ENCODE data around the gene CADM1. TPM values are rescaled to one million over a fixed set of nuclear protein-coding genes. Genes with fewer than 3 reads are reported as not detected.

CADM1 gene
- total RNA-seq, 1 experiment from 2014 or later = 0.79 TPM

GRCh38 chr11:115202074-115202473, 302.1 kb downstream of the CADM1 start:
- Histone ChIP-seq H4K20me1 (ENCODE audit: insufficient read depth) (no peaks in the 10 kb centered on the region), H3K27ac (ENCODE audit: low read depth, low read length) (no peak overlapping the region), H2AFZ (ENCODE audit: low read depth, low read length, poor library complexity, severe bottlenecking) (no peak overlapping the region), H3K9me3 (ENCODE audit: control insufficient read depth in 1 of 2, insufficient read depth in 1 of 2, low read depth in 1 of 2, low read length in 2 of 2) (peaks cover 0 to 7% of the 10 kb centered on the region in 2 experiments; a peak in 2 of 4 replicates), H3K27me3 (ENCODE audit: insufficient read depth, low read length) (no peaks in the 10 kb centered on the region), H3K9me2 (ENCODE audit: insufficient read depth) (no peaks in the 10 kb centered on the region), H3K36me3 (ENCODE audit: control insufficient read depth in 1 of 2, insufficient read depth in 2 of 2, low read length in 2 of 2) (no peaks in the 10 kb centered on the region), H3K4me3 (replicated peaks in 1 of 2; ENCODE audit: low read depth in 1 of 2, low read length in 2 of 2) (no peak overlapping the region), H3K4me1 (ENCODE audit: control insufficient read depth in 1 of 2, insufficient read depth in 2 of 2, low read length in 2 of 2) (no peaks in the 10 kb centered on the region), H3K9ac (ENCODE audit: low read length) (no peak overlapping the region), H3K4me2 (ENCODE audit: low read length) (no peak overlapping the region), H3K79me2 (ENCODE audit: insufficient read depth, low read length) (no peaks in the 10 kb centered on the region)
- intact Hi-C loops (cut with micrococcal nuclease) = no loop called here
- POLR2A ChIA-PET = no interaction called here
- CTCF ChIA-PET = no interaction called here
- no peak for TF ChIP-seq REST (IDR thresholded peaks at IDR 0.05; ENCODE audit: low read depth)
- TF ChIP-seq EGR1 (IDR thresholded peaks at IDR 0.05; ENCODE audit: low read depth) = no peak
- TF ChIP-seq FOSL1 (IDR thresholded peaks at IDR 0.05; ENCODE audit: low read depth) = no peak
- TF ChIP-seq EZH2 (IDR thresholded peaks at IDR 0.05) = no peak
- TF ChIP-seq CBX3 (IDR thresholded peaks at IDR 0.05; ENCODE audit: low read depth) = no peak
- TF ChIP-seq SRF (IDR thresholded peaks at IDR 0.05; ENCODE audit: low read depth) = no peak
- TF ChIP-seq ZNF274 (IDR thresholded peaks at IDR 0.05; ENCODE audit: low read depth, low read length) = no peak
- no peak for TF ChIP-seq SIN3A (IDR thresholded peaks at IDR 0.05; ENCODE audit: low read depth)
- TF ChIP-seq JUND (IDR thresholded peaks at IDR 0.05) = no peak
- no peak for TF ChIP-seq YY1 (IDR thresholded peaks at IDR 0.05; ENCODE audit: extremely low read depth, insufficient replicate concordance, low read depth, low read length)
- no peak for TF ChIP-seq RAD21 (IDR thresholded peaks at IDR 0.05; ENCODE audit: low read depth)
- no peak for TF ChIP-seq TCF7L2 (IDR thresholded peaks at IDR 0.05; ENCODE audit: borderline replicate concordance, extremely low read depth, insufficient read depth, insufficient read length)
- BruUV-seq (replicated peaks) = no TSS peak
- RAD21 ChIA-PET (ENCODE audit: low non-redundant PET in 1 of 2, low total read pairs in 2 of 2, uncharacterized antibody in 2 of 2, unreplicated experiment in 2 of 2) = no interaction called here
- DNase-seq (ENCODE audit: low read depth, low spot score) (no peak), ATAC-seq (no peak)

Measured in HCT116 (cell line).